PC-9 (cell line): ENCODE results near the gene PNMA8C.

Source experiments
- EZH2 ChIP-seq: fragments of 200-600 bp; sonication (generic); IDR thresholded peaks from 2 replicates; pipeline ENCODE4 v1.8.0; 2017; ENCODE audit warnings: antibody characterized with exemption, low read depth
- TF ChIP-seq, protein P1 (sequence below): fragments of 200-600 bp; sonication (generic); conservative IDR thresholded peaks from 2 replicates; pipeline ENCODE4 v1.6.1; 2017; ENCODE audit warnings: mixed run types, antibody characterized with exemption, mild to moderate bottlenecking, moderate library complexity

- TF ChIP-seq, protein P1, sequence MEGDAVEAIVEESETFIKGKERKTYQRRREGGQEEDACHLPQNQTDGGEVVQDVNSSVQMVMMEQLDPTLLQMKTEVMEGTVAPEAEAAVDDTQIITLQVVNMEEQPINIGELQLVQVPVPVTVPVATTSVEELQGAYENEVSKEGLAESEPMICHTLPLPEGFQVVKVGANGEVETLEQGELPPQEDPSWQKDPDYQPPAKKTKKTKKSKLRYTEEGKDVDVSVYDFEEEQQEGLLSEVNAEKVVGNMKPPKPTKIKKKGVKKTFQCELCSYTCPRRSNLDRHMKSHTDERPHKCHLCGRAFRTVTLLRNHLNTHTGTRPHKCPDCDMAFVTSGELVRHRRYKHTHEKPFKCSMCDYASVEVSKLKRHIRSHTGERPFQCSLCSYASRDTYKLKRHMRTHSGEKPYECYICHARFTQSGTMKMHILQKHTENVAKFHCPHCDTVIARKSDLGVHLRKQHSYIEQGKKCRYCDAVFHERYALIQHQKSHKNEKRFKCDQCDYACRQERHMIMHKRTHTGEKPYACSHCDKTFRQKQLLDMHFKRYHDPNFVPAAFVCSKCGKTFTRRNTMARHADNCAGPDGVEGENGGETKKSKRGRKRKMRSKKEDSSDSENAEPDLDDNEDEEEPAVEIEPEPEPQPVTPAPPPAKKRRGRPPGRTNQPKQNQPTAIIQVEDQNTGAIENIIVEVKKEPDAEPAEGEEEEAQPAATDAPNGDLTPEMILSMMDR: no peak
- no peak for TF ChIP-seq EZH2
Observed at GRCh38 chr19:46390866-46391265, 37.9 kb downstream of the PNMA8C start.
